Heart left ventricle (tissue), 13 donors: ENCODE data around the gene TSPAN12.

Experiments used
- CTCF ChIP-seq, 12 donors: fragments of 200-600 bp; sonication (generic) in 4 of 12; IDR thresholded peaks; one replicate each; pipeline versions ENCODE4 v1.5.0 to v1.8.0; 2018 to 2022; ENCODE audit warnings: antibody characterized with exemption in 12 of 12, mild to moderate bottlenecking in 5 of 12
- POLR2A ChIP-seq, 2 donors: fragments of 450-650 bp; IDR thresholded peaks; one replicate each; pipeline ENCODE4 v1.6.1; 2017; ENCODE audit warnings: antibody characterized with exemption in 2 of 2, mild to moderate bottlenecking in 2 of 2, moderate library complexity in 2 of 2
- donor health status: ischemic (EF 13 %, LVEDD 7.1; RV severe dilation, severe dysfunction).
- donor health status: DM: no; HTN: yes; CAD: no.
- donor health status: DM: no; HTN: no; CAD: no.
- donor health status: ischemic (EF 25% LVEDD 6.9; RV normal size, moderate dysfunction).
- donor health status: ischemic (EF 25% LVEDD 5.7; RV mildly dilated, moderate dysfunction).
- donor health status: ischemic (EF 35%, LVEDD 5.7; RV mildly dilated, moderate dysfunction).
- donor health status: nonischemic (EF 11% LVEDD 7.7; RV severe dilation, severe dysfunction).
- donor health status: DM: yes; HTN: yes; CAD: no.
- donor health status: PGD.
- donor health status: ischemic (EF 29% LVEDD 5.4; RV normal size, mild dysfunction).
- donor health status: nonischemic (EF 23%, LVEDD 6.1; RV moderate dilation, normal function).

DNA sequence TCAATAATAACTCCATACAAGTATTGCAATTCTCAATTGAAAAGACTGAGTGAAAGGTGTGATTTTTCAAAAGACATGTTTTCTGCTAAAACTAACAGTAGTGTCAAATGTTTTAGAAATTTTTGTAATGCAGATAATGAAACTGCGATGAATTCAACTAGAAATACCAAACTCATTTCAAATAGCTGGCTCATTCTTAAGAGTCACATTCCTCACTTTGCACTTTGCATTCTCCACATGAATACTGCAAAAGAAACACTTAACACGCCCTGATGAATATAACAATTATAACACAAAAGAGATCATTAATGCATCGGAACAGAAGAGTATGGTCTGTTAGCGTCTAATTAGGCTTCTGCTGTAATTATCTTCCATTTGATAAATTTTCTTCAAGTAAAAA is 15.5 kb upstream of the TSPAN12 start:
- TF ChIP-seq POLR2A (IDR thresholded peaks at IDR 0.05): no peak
- no peak for TF ChIP-seq CTCF (IDR thresholded peaks at IDR 0.05)
